Dendritic cell treated with granulocyte-macrophage colony-stimulating factor and Interleukin-4, amounts not matched to agents 40 ng/mL and 50 ng/mL, for 4 days (primary cell): ENCODE data around the gene SNTG2.
"Not testable (repeated sequence)": the region's sequence is repeated elsewhere in the genome, so short reads cannot be mapped to it uniquely, and the experiment has no call there.

Source experiments
- H3K27ac Mint-ChIP-seq: one replicate; pipeline ENCODE4 v1.8.0; 2022; ENCODE audit warnings: mild to moderate bottlenecking, mixed read lengths
- H3K27me3 Mint-ChIP-seq: one replicate; pipeline ENCODE4 v1.8.0; 2022; ENCODE audit warnings: mild to moderate bottlenecking, mixed read lengths
- H3K36me3 Mint-ChIP-seq: one replicate; pipeline ENCODE4 v1.8.0; 2022; ENCODE audit warnings: low read depth, mixed read lengths
- H3K4me1 Mint-ChIP-seq: one replicate; pipeline ENCODE4 v1.8.0; 2022; ENCODE audit warnings: low read depth, mixed read lengths
- H3K4me3 Mint-ChIP-seq: one replicate; pipeline ENCODE4 v1.8.0; 2022; ENCODE audit warnings: mild to moderate bottlenecking, moderate library complexity, mixed read lengths
- H3K9me3 Mint-ChIP-seq: one replicate; pipeline ENCODE4 v1.8.0; 2022; ENCODE audit warnings: mixed read lengths
- intact Hi-C: fragments of 100-400 bp; cut with micrococcal nuclease; formaldehyde crosslinking; loops from one replicate; pipeline ENCODE4 v1.15.0; 2022

SNTG2 gene

GRCh38 chr2:1405124-1405523 lies 454.5 kb downstream of the SNTG2 start:
- Mint-ChIP-seq H3K27ac (no peak overlapping the region), H3K9me3 (peaks cover 19% of the 10 kb centered on the region), H3K4me3 (no peak overlapping the region), H3K36me3 (no peaks in the 10 kb centered on the region), H3K27me3 (peaks cover 23% of the 10 kb centered on the region), H3K4me1 (peaks cover 9% of the 10 kb centered on the region)
- intact Hi-C loops = no loop called here

GRCh38 chr2:1405967-1406366 lies 455.3 kb downstream of the SNTG2 start:
- H3K36me3 Mint-ChIP-seq = no peaks in the 10 kb centered on the region
- no peak overlapping the region for H3K27ac Mint-ChIP-seq
- H3K9me3 Mint-ChIP-seq = peaks cover 19% of the 10 kb centered on the region
- intact Hi-C loops = no loop called here
- peaks cover 21% of the 10 kb centered on the region for H3K27me3 Mint-ChIP-seq
- H3K4me1 Mint-ChIP-seq = peaks cover 7% of the 10 kb centered on the region
- H3K4me3 Mint-ChIP-seq = no peak overlapping the region

- intact Hi-C loops = no loop called here
- H3K9me3 Mint-ChIP-seq = peaks cover 19% of the 10 kb centered on the region
- no peaks in the 10 kb centered on the region for H3K36me3 Mint-ChIP-seq
- H3K4me1 Mint-ChIP-seq = peaks cover 2% of the 10 kb centered on the region
- H3K27me3 Mint-ChIP-seq = peaks cover 20% of the 10 kb centered on the region
- no peak overlapping the region for H3K4me3 Mint-ChIP-seq
- no peak overlapping the region for H3K27ac Mint-ChIP-seq
These were observed 455.8 kb downstream of the SNTG2 start for GRCh38 chr2:1406434-1406833.

DNA sequence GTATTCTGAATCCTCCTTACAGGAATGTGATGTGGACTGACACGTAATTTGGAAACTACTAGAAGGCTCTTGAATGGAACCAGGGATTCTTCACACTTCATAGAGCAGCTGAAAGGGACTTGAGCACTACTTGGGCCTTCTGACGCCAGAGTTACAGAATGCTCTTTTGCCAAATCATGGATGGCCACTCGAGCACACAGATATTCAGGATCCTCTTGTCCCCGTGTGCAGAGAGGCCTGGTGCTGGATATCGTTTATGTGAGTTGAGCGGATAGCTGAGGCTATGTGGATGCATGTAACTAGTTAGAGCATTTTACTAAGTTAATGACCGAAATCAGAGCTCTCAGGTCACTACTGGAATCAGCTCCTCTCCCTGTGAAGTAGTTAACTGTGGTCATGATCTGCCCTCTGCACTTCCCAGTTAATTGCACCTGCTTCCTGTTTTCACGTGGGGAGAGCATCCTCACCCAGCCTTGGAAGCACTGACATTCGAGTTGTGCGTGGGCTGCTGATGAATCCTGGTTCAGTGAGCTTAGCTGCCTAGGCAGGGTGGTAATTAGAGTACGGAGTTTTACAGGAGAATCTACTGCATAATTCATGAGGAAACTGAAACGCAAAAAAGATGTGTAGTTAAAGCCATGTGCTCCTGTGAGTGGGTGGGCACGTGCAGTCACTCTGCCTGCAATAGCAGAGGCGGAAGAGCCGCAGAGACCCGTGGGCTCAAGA lies 457.5 kb downstream of the SNTG2 start:
- Mint-ChIP-seq H3K4me3 (no peak overlapping the region), H3K27me3 (peaks cover 11% of the 10 kb centered on the region), H3K27ac (no peak overlapping the region), H3K9me3 (peaks cover 10% of the 10 kb centered on the region), H3K36me3 (no peaks in the 10 kb centered on the region), H3K4me1 (no peaks in the 10 kb centered on the region)
- intact Hi-C loops = no loop called here

DNA sequence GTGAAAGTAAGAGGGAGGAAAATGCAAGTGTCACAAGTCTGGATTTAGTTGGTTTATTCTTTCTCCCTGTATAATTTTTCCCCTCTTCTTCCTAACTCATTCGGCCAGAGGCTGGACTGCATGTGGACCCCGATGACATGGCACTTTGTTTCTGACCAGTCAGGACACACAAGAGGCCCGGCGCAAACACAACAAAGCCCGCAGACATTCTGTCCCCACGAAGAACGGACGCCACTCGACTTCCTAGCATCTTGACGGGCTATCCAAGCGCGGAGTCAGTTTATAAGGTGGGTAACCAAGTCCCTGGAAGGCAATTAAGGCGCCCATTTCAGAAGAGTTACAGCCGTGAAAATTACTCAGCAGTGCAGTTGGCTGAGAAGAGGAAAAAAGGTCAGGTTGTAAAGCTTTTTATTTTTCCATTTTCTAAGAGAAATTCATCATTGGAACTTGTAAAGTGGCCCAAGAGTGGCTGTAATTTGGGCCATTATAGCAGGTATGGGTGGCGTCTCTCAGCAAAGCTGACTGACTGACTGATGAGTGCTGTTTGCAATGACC lies 462.6 kb downstream of the SNTG2 start, which contains the start of gene TPO:
TSS of gene TPO (plus strand) at position 308 of the 555 bp plus-strand sequence. CDS start 946 bp downstream, outside the sequence.
- Mint-ChIP-seq H3K27ac (no peak within 1 kb of the TSS), H3K27me3 (no peaks in the 10 kb centered on the region), H3K4me3 (no peak within 1 kb of the TSS), H3K36me3 (no peaks in the 10 kb centered on the region), H3K9me3 (no peaks in the 10 kb centered on the region), H3K4me1 (no peaks in the 10 kb centered on the region)
- intact Hi-C loops = no loop called here

DNA sequence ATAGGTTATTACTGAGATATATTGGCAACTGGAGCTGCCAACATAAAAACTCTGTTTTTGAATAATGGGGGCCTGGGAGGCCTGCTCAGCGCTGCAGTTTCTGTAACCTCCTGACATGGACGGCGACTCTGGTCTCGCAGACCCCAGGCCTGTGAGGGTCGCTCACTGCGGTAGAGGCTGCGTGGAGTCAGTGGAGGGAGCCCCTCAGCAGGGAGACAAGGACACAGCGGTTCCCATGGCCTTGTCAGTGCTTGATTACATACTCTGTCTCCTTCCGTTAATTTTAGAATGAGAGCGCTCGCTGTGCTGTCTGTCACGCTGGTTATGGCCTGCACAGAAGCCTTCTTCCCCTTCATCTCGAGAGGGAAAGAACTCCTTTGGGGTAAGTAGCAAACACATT lies 463.5 kb downstream of the SNTG2 start:
- intact Hi-C loops = no loop called here
- Mint-ChIP-seq H3K36me3 (no peaks in the 10 kb centered on the region), H3K4me3 (no peak overlapping the region), H3K4me1 (no peaks in the 10 kb centered on the region), H3K27me3 (no peaks in the 10 kb centered on the region), H3K27ac (no peak overlapping the region), H3K9me3 (no peaks in the 10 kb centered on the region)

DNA sequence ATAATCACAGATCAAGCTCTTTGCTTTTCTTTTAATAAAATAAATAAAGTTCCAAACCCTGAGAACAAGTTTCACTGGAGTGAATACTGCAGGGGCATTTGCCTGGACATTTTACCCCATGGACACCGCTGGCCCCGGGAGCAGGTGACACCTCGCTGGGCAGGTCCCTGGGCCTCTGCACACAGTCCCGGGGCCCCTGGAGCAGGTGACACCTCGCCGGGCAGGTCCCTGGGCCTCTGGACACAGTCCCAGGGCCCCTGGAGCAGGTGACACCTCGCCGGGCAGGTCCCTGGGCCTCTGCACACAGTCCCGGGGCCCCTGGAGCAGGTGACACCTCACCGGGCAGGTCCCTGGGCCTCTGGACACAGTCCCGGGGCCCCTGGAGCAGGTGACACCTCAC lies 464.3 kb downstream of the SNTG2 start:
- H3K9me3 Mint-ChIP-seq, H3K27ac Mint-ChIP-seq, H3K27me3 Mint-ChIP-seq, H3K4me1 Mint-ChIP-seq, intact Hi-C loops, H3K4me3 Mint-ChIP-seq, H3K36me3 Mint-ChIP-seq: not testable (repeated sequence)

- Mint-ChIP-seq H3K4me3 (no peak overlapping the region), H3K4me1 (no peaks in the 10 kb centered on the region), H3K27ac (no peak overlapping the region), H3K27me3 (no peaks in the 10 kb centered on the region), H3K9me3 (no peaks in the 10 kb centered on the region), H3K36me3 (no peaks in the 10 kb centered on the region)
- intact Hi-C loops = no loop called here
These were observed 464.9 kb downstream of the SNTG2 start for GRCh38 chr2:1415501-1415900.
